Gastroesophageal sphincter (tissue), 4 donors: ENCODE results near the gene PTPRG. TPM values are rescaled to one million over a fixed set of nuclear protein-coding genes. Genes with fewer than 3 reads are reported as not detected.

Experiments
- ATAC-seq: fragments of 150-250 bp; one replicate; pipeline ENCODE4 v1.9.1; 2016; ENCODE audit warnings: mild to moderate bottlenecking, moderate library complexity
- H3K27ac ChIP-seq, 4 donors: fragments of 200-600 bp; sonication (generic) in 3 of 4; 1 replicate in 3 of 4; 2 replicates in 1 of 4; pipeline ENCODE4 v1.5.1; 2016 to 2019
- H3K27me3 ChIP-seq: fragments of 200-600 bp; sonication (generic); one replicate; pipeline ENCODE4 v1.5.1; 2019
- H3K36me3 ChIP-seq, 2 donors: fragments of 200-600 bp; sonication (generic); one replicate each; pipeline ENCODE4 v1.5.1; 2019; ENCODE audit warnings: control low read depth in 1 of 2
- H3K4me1 ChIP-seq, 3 donors: fragments of 200-600 bp; sonication (generic); 1 replicate in 2 of 3; 2 replicates in 1 of 3; pipeline ENCODE4 v1.5.1; 2016 to 2019; ENCODE audit warnings: control low read depth in 2 of 3
- H3K4me3 ChIP-seq, 2 donors: fragments of 200-600 bp; sonication (generic); one replicate each; pipeline ENCODE4 v1.5.1; 2019; ENCODE audit warnings: mild to moderate bottlenecking in 1 of 2, moderate library complexity in 1 of 2
- H3K9me3 ChIP-seq, 3 donors: fragments of 200-600 bp; sonication (generic); one replicate each; pipeline ENCODE4 v1.5.1; 2017 to 2019; ENCODE audit warnings: control low read depth in 2 of 3
- EP300 ChIP-seq: sonication (generic); formaldehyde crosslinking; IDR thresholded peaks from one replicate; pipeline ENCODE4 v1.6.1; 2017; ENCODE audit warnings: antibody characterized with exemption, mild to moderate bottlenecking
- POLR2A ChIP-seq, 2 donors: fragments of 450-650 bp; IDR thresholded peaks; one replicate each; pipeline ENCODE4 v1.6.1; 2017; ENCODE audit warnings: antibody characterized with exemption in 2 of 2, mild to moderate bottlenecking in 2 of 2, moderate library complexity in 1 of 2
- POLR2AphosphoS5 ChIP-seq: sonication (generic); formaldehyde crosslinking; IDR thresholded peaks from one replicate; pipeline ENCODE4 v1.6.1; 2017; ENCODE audit warnings: antibody characterized with exemption
- WGBS, 2 donors: methylation state at CpG; one replicate each; pipeline ENCODE4 v1.1.5; 2018; ENCODE audit warnings: low coverage in 1 of 2; 5-methylcytosine and 5-hydroxymethylcytosine counted together
- total RNA-seq, 4 donors: library from RNA; depleted of rRNA; stranded (reverse); fragments of >200 nt; gene quantifications; one replicate each; pipeline ENCODE4 v1.1.0, GENCODE V29; 2016
- TF ChIP-seq, protein P1 (sequence below), 4 experiments: fragments of 200-600 bp in 2 of 4; fragments of 450-650 bp in 2 of 4; sonication (generic) in 1 of 4; IDR thresholded peaks; one replicate each; pipeline ENCODE4 v1.5.1; 2017 to 2019; ENCODE audit warnings: antibody characterized with exemption in 4 of 4, mild to moderate bottlenecking in 2 of 4, moderate library complexity in 2 of 4

The PTPRG gene
- total RNA-seq, 4 donors from 2014 or later: 48.7 to 81.9 (median 52.8) TPM

DNA sequence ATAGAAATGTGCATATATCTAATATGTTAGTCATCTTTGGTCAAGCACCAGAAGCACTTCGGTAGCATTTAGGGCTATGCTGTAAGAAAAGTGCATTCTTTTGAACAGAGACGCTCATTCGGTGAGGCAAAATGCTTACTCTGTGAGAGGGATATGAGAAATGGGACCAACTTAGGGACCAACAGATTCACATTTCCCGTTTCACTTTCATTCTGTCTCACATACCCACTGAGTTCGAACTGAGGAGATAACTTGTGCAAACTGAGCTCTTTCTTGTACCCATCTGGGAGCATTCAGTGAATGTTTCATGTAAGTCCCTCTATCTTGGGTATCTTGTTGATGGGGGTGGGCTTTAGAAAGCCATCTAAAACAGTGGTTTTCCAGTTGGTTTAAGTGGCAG is 676.6 kb downstream of the PTPRG start:
- no peak overlapping the region for H3K4me3 ChIP-seq
- no peaks in the 10 kb centered on the region for H3K27me3 ChIP-seq
- H3K36me3 ChIP-seq: peaks cover 0 to 3% of the 10 kb centered on the region in 2 donors
- no peaks in the 10 kb centered on the region for H3K9me3 ChIP-seq
- no peak for ATAC-seq
- H3K4me1 ChIP-seq: peaks cover 0 to 16% (median 0%) of the 10 kb centered on the region in 3 donors
- no peak overlapping the region for H3K27ac ChIP-seq
- TF ChIP-seq POLR2A (IDR thresholded peaks at IDR 0.05) (no peak), POLR2AphosphoS5 (no peak), EP300 (no peak)
- TF ChIP-seq, protein P1, sequence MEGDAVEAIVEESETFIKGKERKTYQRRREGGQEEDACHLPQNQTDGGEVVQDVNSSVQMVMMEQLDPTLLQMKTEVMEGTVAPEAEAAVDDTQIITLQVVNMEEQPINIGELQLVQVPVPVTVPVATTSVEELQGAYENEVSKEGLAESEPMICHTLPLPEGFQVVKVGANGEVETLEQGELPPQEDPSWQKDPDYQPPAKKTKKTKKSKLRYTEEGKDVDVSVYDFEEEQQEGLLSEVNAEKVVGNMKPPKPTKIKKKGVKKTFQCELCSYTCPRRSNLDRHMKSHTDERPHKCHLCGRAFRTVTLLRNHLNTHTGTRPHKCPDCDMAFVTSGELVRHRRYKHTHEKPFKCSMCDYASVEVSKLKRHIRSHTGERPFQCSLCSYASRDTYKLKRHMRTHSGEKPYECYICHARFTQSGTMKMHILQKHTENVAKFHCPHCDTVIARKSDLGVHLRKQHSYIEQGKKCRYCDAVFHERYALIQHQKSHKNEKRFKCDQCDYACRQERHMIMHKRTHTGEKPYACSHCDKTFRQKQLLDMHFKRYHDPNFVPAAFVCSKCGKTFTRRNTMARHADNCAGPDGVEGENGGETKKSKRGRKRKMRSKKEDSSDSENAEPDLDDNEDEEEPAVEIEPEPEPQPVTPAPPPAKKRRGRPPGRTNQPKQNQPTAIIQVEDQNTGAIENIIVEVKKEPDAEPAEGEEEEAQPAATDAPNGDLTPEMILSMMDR (IDR thresholded peaks at IDR 0.05): no peak
- 74 to 85% methylated on average over 5 of the region's 5 CpGs for WGBS, 2 donors

DNA sequence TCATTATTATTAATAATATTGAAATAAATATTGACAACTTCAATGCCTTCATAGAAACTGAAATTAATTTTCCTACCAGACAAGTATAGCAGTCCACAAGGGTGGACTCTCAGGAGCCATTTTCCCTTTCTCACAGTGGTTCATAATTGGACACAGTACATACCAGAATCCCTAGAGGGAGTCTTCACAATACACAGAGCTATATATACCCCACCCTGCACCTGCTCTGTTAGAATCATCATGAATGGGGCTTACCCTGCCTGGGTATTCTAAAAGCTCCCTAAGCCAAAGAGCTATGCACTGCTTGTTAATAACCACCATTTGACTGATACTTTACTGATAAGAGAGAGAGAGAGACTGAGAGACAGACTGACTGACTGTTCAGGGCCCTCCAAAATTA is 677.1 kb downstream of the PTPRG start:
- H3K27me3 ChIP-seq: no peaks in the 10 kb centered on the region
- no peak overlapping the region for H3K4me3 ChIP-seq
- peaks cover 0 to 16% (median 0%) of the 10 kb centered on the region in 3 donors for H3K4me1 ChIP-seq
- no peak for TF ChIP-seq POLR2A (IDR thresholded peaks at IDR 0.05)
- TF ChIP-seq EP300: no peak
- TF ChIP-seq POLR2AphosphoS5: no peak
- TF ChIP-seq, protein P1 (IDR thresholded peaks at IDR 0.05): no peak
- no peaks in the 10 kb centered on the region for H3K9me3 ChIP-seq
- ATAC-seq: no peak
- H3K36me3 ChIP-seq: no peaks in the 10 kb centered on the region
- H3K27ac ChIP-seq: no peak overlapping the region

DNA sequence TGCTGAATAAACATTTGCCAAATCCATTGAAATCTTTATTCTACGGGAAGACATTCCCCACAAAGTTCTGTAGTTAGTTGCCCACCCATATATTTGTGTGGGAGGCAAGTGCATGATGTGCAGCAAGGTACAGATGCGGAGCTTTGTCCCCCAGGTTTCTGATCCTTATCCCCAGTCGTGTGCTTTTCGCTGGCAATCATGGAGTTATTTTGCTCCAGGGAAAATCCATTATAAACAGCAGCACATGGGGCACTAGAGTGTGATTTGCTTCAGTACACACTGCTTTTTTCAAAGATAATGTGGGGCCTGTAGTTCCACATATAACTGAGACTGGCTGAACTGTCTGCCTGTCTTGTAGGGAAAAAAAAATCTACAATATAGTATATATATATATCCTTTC is 679.9 kb downstream of the PTPRG start:
- no peak overlapping the region for H3K27ac ChIP-seq
- no peaks in the 10 kb centered on the region for H3K9me3 ChIP-seq
- TF ChIP-seq POLR2A (IDR thresholded peaks at IDR 0.05) (no peak), EP300 (no peak), POLR2AphosphoS5 (no peak)
- TF ChIP-seq, protein P1 (IDR thresholded peaks at IDR 0.05): no peak
- 93 to 100% methylated on average over 4 of the region's 4 CpGs for WGBS, 2 donors
- peaks cover 0 to 20% (median 1%) of the 10 kb centered on the region in 3 donors for H3K4me1 ChIP-seq
- no peaks in the 10 kb centered on the region for H3K27me3 ChIP-seq
- H3K4me3 ChIP-seq: no peak overlapping the region
- H3K36me3 ChIP-seq: peaks cover 0 to 5% of the 10 kb centered on the region in 2 donors
- no peak for ATAC-seq

DNA sequence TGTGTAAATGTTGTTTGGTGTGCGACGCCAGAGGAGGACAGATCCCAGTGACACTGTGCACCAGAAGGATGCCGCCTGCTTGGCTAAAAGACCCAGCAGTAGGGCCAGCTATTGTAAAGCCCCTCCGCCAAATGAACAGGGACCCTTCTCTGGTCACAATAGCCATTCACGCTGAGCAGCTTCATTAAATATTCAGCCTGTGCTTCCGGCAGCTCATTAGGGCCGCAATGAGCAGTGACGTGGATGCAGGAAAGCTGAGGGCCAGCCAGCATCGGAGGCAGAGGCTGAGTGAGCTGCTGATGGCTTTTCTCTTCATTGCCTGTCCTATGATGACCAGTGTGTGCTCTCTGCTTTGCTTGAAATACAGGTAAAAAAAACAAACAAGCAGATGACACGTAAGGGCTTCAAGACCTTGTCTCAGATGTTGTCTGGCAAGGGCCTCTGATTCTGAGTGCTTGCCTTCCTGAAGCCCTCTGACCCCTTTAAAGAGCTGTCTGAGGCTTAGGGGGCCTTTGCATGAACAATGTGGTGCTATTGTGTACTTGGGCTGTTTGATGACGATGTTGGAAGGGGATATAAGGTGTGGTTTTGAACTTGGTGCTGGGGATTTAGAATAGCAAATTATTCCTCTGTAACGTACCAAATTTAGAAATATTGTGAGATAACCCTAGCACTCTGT is 681.6 kb downstream of the PTPRG start:
- ATAC-seq: no peak
- peaks cover 0 to 5% of the 10 kb centered on the region in 2 donors for H3K36me3 ChIP-seq
- peaks cover 0 to 24% (median 3%) of the 10 kb centered on the region in 3 donors for H3K4me1 ChIP-seq
- H3K27ac ChIP-seq: no peak overlapping the region
- 77 to 92% methylated on average over 5 to 7 of the region's 12 CpGs for WGBS, 2 donors
- no peaks in the 10 kb centered on the region for H3K9me3 ChIP-seq
- H3K4me3 ChIP-seq: no peak overlapping the region
- TF ChIP-seq POLR2A (IDR thresholded peaks at IDR 0.05): no peak
- TF ChIP-seq, protein P1 (IDR thresholded peaks at IDR 0.05): no peak
- TF ChIP-seq EP300: no peak
- no peak for TF ChIP-seq POLR2AphosphoS5
- no peaks in the 10 kb centered on the region for H3K27me3 ChIP-seq

DNA sequence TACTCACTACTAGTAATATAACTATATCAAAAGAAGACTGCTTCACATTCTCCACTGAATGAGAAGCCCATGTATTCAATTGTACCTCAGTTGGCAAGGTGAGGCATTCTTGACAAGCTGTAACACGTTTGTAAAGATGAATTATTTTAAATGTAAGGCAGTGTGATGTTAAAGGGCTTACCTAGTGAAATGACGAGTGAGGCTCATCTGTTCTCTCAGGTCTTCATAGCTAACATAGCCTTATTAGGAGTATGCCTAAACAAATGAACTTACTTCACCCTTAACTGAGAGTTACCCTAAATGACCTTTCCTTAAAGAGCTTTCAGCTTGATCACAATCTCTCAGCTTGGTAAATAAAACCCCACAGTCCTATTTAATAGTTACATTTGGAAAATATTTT is 684.7 kb downstream of the PTPRG start:
- Histone ChIP-seq H3K36me3 (peaks cover 0 to 5% of the 10 kb centered on the region in 2 donors), H3K9me3 (no peaks in the 10 kb centered on the region), H3K4me1 (peaks cover 0 to 35% (median 3%) of the 10 kb centered on the region in 3 donors), H3K27me3 (no peaks in the 10 kb centered on the region), H3K4me3 (no peak overlapping the region), H3K27ac (no peak overlapping the region)
- no peak for ATAC-seq
- TF ChIP-seq POLR2A (IDR thresholded peaks at IDR 0.05): no peak
- TF ChIP-seq, protein P1 (IDR thresholded peaks at IDR 0.05): no peak
- no peak for TF ChIP-seq POLR2AphosphoS5
- 29 to 31% methylated on average over 2 of the region's 2 CpGs for WGBS, 2 donors
